Thyroid gland (tissue), 4 donors: ENCODE measurements around the gene LMO7. TPM values are rescaled to one million over a fixed set of nuclear protein-coding genes. Genes with fewer than 3 reads are reported as not detected.

Experiments used
- DNase-seq, 2 donors: peaks; one replicate each; pipeline ENCODE4 v3.0.0-alpha.2; 2019
- H3K27ac ChIP-seq, 3 donors: fragments of 200-600 bp; sonication (generic); 1 replicate in 2 of 3; 2 replicates in 1 of 3; pipeline ENCODE4 v1.5.1; 2016 to 2019; ENCODE audit warnings: mild to moderate bottlenecking in 1 of 3, moderate library complexity in 1 of 3
- H3K27me3 ChIP-seq: fragments of 200-600 bp; sonication (generic); one replicate; pipeline ENCODE4 v1.5.1; 2019
- H3K36me3 ChIP-seq, 2 donors: fragments of 200-600 bp; sonication (generic); one replicate each; pipeline ENCODE4 v1.5.1; 2016 to 2019
- H3K4me1 ChIP-seq, 2 donors: fragments of 200-600 bp; sonication (generic); one replicate each; pipeline ENCODE4 v1.5.1; 2017 to 2019
- H3K4me3 ChIP-seq, 3 donors: fragments of 200-600 bp; sonication (generic); replicated peaks in 1 of 3; 1 replicate in 2 of 3; 2 replicates in 1 of 3; pipeline ENCODE4 v1.5.1; 2016; ENCODE audit warnings: mild to moderate bottlenecking in 1 of 3
- H3K9me3 ChIP-seq: fragments of 200-600 bp; sonication (generic); one replicate; pipeline ENCODE4 v1.5.1; 2017
- POLR2A ChIP-seq, 2 donors: fragments of 450-650 bp; IDR thresholded peaks; one replicate each; pipeline ENCODE4 v1.6.1; 2017; ENCODE audit warnings: antibody characterized with exemption in 2 of 2, mild to moderate bottlenecking in 2 of 2, moderate library complexity in 1 of 2
- WGBS, 2 donors: methylation state at CpG; one replicate each; pipeline ENCODE4 v1.1.5; 2017; 5-methylcytosine and 5-hydroxymethylcytosine counted together
- intact Hi-C: fragments of 100-400 bp; cut with DNase I; formaldehyde crosslinking; loops from one replicate; pipeline ENCODE4 v1.15.1; 2023
- total RNA-seq, 4 donors: library from RNA; depleted of rRNA; stranded (reverse); fragments of >200 nt; gene quantifications; one replicate each; pipeline ENCODE4 v1.2.3, GENCODE V29; 2016
- TF ChIP-seq, protein P1 (sequence below), 6 experiments: fragments of 200-600 bp in 3 of 6; fragments of 450-650 bp in 3 of 6; sonication (generic) in 3 of 6; IDR thresholded peaks; one replicate each; pipeline ENCODE4 v1.5.1; 2016 to 2019; ENCODE audit warnings: antibody characterized with exemption in 6 of 6, mild to moderate bottlenecking in 2 of 6, inconsistent platforms in 1 of 6, moderate library complexity in 1 of 6

The LMO7 gene
- total RNA-seq, 4 donors from 2014 or later: 129 to 218 (median 185) TPM

DNA sequence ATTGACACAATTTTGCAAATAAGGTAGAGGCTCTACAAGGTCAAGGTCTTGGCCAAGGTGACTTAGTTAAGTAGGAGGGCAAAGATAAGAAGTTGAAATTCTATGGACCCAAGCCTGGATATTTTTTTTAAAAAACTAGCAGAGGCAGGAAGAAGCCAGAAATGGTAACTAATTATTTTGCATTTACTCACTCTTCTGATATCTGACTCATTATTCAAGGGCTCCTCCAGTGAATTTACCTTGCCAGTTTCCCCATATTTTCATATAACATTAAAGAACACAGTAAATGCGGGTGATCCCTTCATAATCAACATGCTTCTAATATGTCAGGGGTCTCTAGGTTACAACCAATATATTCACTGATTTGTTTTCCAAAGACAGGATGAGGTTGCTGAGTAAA, 246.1 kb downstream of the LMO7 start:
- H3K36me3 ChIP-seq: no peaks in the 10 kb centered on the region
- WGBS, 2 donors: 91 to 96% methylated on average over 1 of the region's 1 CpG
- H3K27me3 ChIP-seq: no peaks in the 10 kb centered on the region
- H3K9me3 ChIP-seq: no peaks in the 10 kb centered on the region
- no peaks in the 10 kb centered on the region for H3K4me1 ChIP-seq
- no peak for TF ChIP-seq POLR2A (IDR thresholded peaks at IDR 0.05)
- TF ChIP-seq, protein P1, sequence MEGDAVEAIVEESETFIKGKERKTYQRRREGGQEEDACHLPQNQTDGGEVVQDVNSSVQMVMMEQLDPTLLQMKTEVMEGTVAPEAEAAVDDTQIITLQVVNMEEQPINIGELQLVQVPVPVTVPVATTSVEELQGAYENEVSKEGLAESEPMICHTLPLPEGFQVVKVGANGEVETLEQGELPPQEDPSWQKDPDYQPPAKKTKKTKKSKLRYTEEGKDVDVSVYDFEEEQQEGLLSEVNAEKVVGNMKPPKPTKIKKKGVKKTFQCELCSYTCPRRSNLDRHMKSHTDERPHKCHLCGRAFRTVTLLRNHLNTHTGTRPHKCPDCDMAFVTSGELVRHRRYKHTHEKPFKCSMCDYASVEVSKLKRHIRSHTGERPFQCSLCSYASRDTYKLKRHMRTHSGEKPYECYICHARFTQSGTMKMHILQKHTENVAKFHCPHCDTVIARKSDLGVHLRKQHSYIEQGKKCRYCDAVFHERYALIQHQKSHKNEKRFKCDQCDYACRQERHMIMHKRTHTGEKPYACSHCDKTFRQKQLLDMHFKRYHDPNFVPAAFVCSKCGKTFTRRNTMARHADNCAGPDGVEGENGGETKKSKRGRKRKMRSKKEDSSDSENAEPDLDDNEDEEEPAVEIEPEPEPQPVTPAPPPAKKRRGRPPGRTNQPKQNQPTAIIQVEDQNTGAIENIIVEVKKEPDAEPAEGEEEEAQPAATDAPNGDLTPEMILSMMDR (IDR thresholded peaks at IDR 0.05): no peak
- DNase-seq: no peak
- H3K4me3 ChIP-seq: no peak overlapping the region
- intact Hi-C loops: loop anchor here (10.0 kb wide), 1 partner anchor 143 kb away; no protein-coding TSS in a partner anchor
- no peak overlapping the region for H3K27ac ChIP-seq

DNA sequence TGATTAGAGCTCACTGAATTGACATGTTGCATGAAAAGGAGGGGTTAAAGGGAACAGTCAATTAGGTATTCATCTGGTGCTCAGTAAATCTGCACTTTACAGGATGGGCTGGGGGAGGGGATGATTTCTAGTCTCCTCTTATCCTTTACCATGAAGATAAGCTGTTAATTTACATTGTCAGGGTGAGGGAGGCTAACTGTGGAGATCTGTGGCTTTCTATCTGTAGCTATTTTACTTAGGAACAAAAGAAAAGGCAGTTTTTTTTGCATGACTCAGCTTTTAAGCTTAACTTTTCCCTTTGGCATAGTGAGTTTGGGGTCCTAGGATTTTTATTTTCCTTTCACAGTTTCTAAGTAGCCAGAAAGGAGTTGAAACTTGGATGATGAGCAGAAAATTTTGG, 253.3 kb downstream of the LMO7 start:
- no peaks in the 10 kb centered on the region for H3K4me1 ChIP-seq
- intact Hi-C loops: loop anchor here (10.0 kb wide), 1 partner anchor 135 kb away; no protein-coding TSS in a partner anchor
- H3K27me3 ChIP-seq: no peaks in the 10 kb centered on the region
- no peaks in the 10 kb centered on the region for H3K36me3 ChIP-seq
- H3K4me3 ChIP-seq: no peak overlapping the region
- no peaks in the 10 kb centered on the region for H3K9me3 ChIP-seq
- no peak overlapping the region for H3K27ac ChIP-seq
- no peak for DNase-seq
- no peak for TF ChIP-seq POLR2A (IDR thresholded peaks at IDR 0.05)
- TF ChIP-seq, protein P1 (IDR thresholded peaks at IDR 0.05): no peak

DNA sequence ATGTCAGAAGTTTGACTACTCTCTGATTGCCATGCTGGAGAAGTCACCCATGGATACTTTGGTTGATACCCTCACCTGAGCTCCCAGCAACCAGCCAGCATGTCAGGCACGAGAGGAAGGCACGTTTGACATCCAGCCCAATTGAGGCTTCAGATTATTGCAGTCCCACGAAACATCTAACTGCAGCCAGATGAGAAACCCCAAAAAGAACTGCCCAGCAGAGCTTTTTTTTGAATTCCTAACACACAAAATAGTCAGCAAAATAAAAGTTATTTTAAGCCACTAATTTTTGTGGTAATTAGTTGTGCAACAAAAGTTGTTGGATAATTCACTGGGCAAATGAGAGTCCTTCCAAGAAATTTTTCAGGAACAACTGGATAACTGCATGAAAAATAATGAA, 259.0 kb downstream of the LMO7 start:
- TF ChIP-seq, protein P1 (IDR thresholded peaks at IDR 0.05): no peak
- TF ChIP-seq POLR2A (IDR thresholded peaks at IDR 0.05): no peak
- Histone ChIP-seq H3K9me3 (no peaks in the 10 kb centered on the region), H3K4me3 (no peak overlapping the region), H3K27me3 (no peaks in the 10 kb centered on the region), H3K27ac (no peak overlapping the region), H3K4me1 (no peaks in the 10 kb centered on the region), H3K36me3 (no peaks in the 10 kb centered on the region)
- intact Hi-C loops: no loop called here
- DNase-seq: no peak
- WGBS, 2 donors: 80 to 87% methylated on average over 3 of the region's 3 CpGs

DNA sequence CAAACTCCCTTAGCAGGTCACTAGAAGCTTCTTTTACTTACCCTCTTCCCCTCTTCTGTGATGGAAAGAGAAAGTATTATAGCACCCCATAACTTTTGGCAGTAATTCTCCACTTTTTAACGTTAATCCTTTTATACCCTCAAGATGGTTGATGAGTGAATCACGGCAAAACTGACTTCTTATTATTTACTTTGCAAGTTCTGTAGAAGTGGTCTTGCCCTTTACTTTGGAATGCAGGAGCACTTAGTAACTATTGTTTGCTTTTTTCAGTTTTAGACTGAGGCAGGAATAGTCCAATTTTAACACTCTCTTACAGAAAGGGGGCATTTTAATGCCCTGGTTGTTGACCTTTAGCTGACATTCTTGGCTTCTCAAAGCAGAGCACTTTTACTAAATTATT, 260.1 kb downstream of the LMO7 start:
- Histone ChIP-seq H3K4me1 (no peaks in the 10 kb centered on the region), H3K9me3 (no peaks in the 10 kb centered on the region), H3K27me3 (no peaks in the 10 kb centered on the region), H3K4me3 (no peak overlapping the region), H3K27ac (no peak overlapping the region), H3K36me3 (no peaks in the 10 kb centered on the region)
- intact Hi-C loops: no loop called here
- WGBS, 2 donors: 27 to 29% methylated on average over 2 of the region's 2 CpGs
- DNase-seq: no peak
- TF ChIP-seq, protein P1 (IDR thresholded peaks at IDR 0.05): no peak
- no peak for TF ChIP-seq POLR2A (IDR thresholded peaks at IDR 0.05)

DNA sequence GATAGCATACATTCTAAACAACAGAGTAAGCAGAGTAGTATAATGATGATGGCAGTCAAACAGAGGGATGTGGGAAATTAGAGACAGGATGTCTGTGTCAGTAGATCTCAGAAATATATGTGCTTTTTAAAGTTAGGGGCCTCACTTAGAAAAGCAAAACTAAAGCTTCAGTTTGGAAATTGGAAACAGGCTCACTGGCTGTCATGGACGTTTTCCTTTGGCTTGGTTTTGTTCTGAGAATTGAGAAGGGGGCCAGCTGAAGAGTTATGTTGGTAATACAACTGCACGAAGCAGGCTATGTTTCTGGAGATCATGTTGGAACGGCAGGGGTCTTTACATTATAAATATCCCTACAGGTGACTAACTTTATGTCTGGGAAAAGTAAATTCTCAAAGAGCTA, 261.3 kb downstream of the LMO7 start:
- Histone ChIP-seq H3K9me3 (no peaks in the 10 kb centered on the region), H3K27ac (no peak overlapping the region), H3K4me3 (no peak overlapping the region), H3K36me3 (no peaks in the 10 kb centered on the region), H3K27me3 (no peaks in the 10 kb centered on the region), H3K4me1 (no peaks in the 10 kb centered on the region)
- WGBS, 2 donors: 65 to 87% methylated on average over 3 of the region's 3 CpGs
- DNase-seq: no peak
- intact Hi-C loops: no loop called here
- no peak for TF ChIP-seq POLR2A (IDR thresholded peaks at IDR 0.05)
- TF ChIP-seq, protein P1 (IDR thresholded peaks at IDR 0.05): no peak
